Body of pancreas (tissue), 4 donors: ENCODE data around the gene ZNF232. TPM values are rescaled to one million over a fixed set of nuclear protein-coding genes. Genes with fewer than 3 reads are reported as not detected.
"Not testable (repeated sequence)": the region's sequence is repeated elsewhere in the genome, so short reads cannot be mapped to it uniquely, and the experiment has no call there.

Source experiments
- ATAC-seq: fragments of 150-250 bp; one replicate; pipeline ENCODE4 v1.9.1; 2016
- DNase-seq, 4 donors: peaks; one replicate each; pipeline ENCODE4 v3.0.0-alpha.2; 2019
- H3K27ac ChIP-seq, 4 donors: fragments of 200-600 bp; sonication (generic); 1 replicate in 3 of 4; 2 replicates in 1 of 4; pipeline versions ENCODE4 v1.5.1 to v1.6.1; 2016 to 2019; ENCODE audit warnings: mild to moderate bottlenecking in 1 of 4, mixed read lengths in 1 of 4, moderate library complexity in 1 of 4
- H3K27me3 ChIP-seq, 2 donors: fragments of 200-600 bp; sonication (generic); one replicate each; pipeline ENCODE4 v1.6.0; 2016; ENCODE audit warnings: mild to moderate bottlenecking in 1 of 2
- H3K36me3 ChIP-seq, 2 donors: fragments of 200-600 bp; sonication (generic); replicated peaks in 1 of 2; 2 replicates each; pipeline ENCODE4 v1.5.1; 2016; ENCODE audit warnings: low read depth in 2 of 2; ENCODE audit not compliant: insufficient read depth in 1 of 2
- H3K4me1 ChIP-seq: fragments of 200-600 bp; sonication (generic); one replicate; pipeline ENCODE4 v1.6.0; 2016
- H3K4me3 ChIP-seq, 2 donors: fragments of 200-600 bp; sonication (generic); 1 replicate in 1 of 2; 2 replicates in 1 of 2; pipeline ENCODE4 v1.5.1; 2016 to 2019
- H3K9me3 ChIP-seq, 3 donors: fragments of 200-600 bp; sonication (generic); 1 replicate in 2 of 3; 2 replicates in 1 of 3; pipeline ENCODE4 v1.5.1; 2016
- POLR2A ChIP-seq, 3 donors: fragments of 450-650 bp; IDR thresholded peaks; one replicate each; pipeline ENCODE4 v1.6.1; 2016; ENCODE audit warnings: antibody characterized with exemption in 3 of 3, mild to moderate bottlenecking in 2 of 3
- WGBS, 2 donors: methylation state at CpG; one replicate each; pipeline ENCODE4 v1.1.5; 2017; 5-methylcytosine and 5-hydroxymethylcytosine counted together
- intact Hi-C: fragments of 100-400 bp; cut with DNase I; formaldehyde crosslinking; loops from one replicate; pipeline ENCODE4 v1.15.1; 2023
- total RNA-seq, 2 donors: library from RNA; depleted of rRNA; stranded (reverse); fragments of >200 nt; gene quantifications; one replicate each; pipeline ENCODE4 v1.1.0, GENCODE V29; 2016
- TF ChIP-seq, protein P1 (sequence below), 7 experiments: fragments of 450-650 bp in 4 of 7; fragments of 200-600 bp in 3 of 7; sonication (generic) in 3 of 7; IDR thresholded peaks; one replicate each; pipeline ENCODE4 v1.5.1; 2016 to 2019; ENCODE audit warnings: antibody characterized with exemption in 7 of 7

Gene ZNF232
- total RNA-seq, 2 donors from 2014 or later = 3.9 to 4.0 TPM

DNA sequence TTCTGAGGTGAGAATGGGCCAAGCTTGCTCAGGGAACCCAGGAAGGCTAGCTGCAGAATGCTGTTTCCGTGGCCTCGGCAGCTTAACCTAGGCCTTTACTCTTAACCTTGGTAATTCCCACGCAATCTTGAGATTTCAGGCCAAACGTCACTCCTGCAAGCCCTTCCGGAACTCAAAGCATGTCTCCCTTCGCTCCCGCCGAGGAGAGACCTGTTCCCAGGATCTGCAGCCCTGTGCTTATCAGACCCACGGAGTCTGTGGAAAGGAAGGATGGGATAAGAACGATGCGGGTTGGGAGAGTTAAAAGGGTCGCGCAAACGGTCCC lies 33.9 kb downstream of the ZNF232 start:
- H3K4me1 ChIP-seq = peaks cover 23% of the 10 kb centered on the region
- WGBS, 2 donors = 12 to 23% methylated on average over 14 of the region's 14 CpGs
- ATAC-seq (peak; percentile 24), DNase-seq (no peak)
- peak overlapping the region; percentile 39 to 78 (median 70) for H3K27ac ChIP-seq
- no peaks in the 10 kb centered on the region for H3K27me3 ChIP-seq
- TF ChIP-seq, protein P1, sequence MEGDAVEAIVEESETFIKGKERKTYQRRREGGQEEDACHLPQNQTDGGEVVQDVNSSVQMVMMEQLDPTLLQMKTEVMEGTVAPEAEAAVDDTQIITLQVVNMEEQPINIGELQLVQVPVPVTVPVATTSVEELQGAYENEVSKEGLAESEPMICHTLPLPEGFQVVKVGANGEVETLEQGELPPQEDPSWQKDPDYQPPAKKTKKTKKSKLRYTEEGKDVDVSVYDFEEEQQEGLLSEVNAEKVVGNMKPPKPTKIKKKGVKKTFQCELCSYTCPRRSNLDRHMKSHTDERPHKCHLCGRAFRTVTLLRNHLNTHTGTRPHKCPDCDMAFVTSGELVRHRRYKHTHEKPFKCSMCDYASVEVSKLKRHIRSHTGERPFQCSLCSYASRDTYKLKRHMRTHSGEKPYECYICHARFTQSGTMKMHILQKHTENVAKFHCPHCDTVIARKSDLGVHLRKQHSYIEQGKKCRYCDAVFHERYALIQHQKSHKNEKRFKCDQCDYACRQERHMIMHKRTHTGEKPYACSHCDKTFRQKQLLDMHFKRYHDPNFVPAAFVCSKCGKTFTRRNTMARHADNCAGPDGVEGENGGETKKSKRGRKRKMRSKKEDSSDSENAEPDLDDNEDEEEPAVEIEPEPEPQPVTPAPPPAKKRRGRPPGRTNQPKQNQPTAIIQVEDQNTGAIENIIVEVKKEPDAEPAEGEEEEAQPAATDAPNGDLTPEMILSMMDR (IDR thresholded peaks at IDR 0.05) = no peak
- TF ChIP-seq POLR2A (IDR thresholded peaks at IDR 0.05) = no peak
- no peaks in the 10 kb centered on the region for H3K9me3 ChIP-seq
- H3K4me3 ChIP-seq = peak overlapping the region; percentile 39 to 75
- intact Hi-C loops = no loop called here
- H3K36me3 ChIP-seq = no peaks in the 10 kb centered on the region

DNA sequence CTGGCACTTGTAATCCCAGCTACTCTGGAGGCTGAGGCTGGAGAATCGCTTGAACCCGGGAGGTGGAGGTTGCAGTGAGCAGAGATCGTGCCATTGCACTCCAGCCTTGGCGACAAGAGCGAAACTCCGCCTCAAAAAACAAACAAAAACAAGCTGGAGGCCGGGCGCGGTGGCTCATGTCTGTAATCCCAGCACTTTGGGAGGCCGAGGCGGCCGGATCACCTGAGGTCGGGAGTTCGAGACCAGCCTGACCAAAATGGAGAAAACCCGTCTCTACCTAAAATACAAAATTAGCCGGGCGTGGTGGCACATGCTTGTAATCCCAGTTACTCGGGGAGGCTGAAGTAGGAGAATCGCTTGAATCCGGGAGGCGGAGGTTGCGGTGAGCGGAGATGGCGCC lies 34.4 kb downstream of the ZNF232 start:
- intact Hi-C loops, H3K9me3 ChIP-seq, DNase-seq, H3K4me3 ChIP-seq, H3K27me3 ChIP-seq, ATAC-seq, H3K36me3 ChIP-seq: not testable (repeated sequence)
- Histone ChIP-seq H3K4me1 (peaks cover 23% of the 10 kb centered on the region), H3K27ac (peak overlapping the region in 2 of 4 donors; percentile 75 to 78)
- WGBS, 2 donors = 94 to 97% methylated on average over 24 of the region's 24 CpGs

DNA sequence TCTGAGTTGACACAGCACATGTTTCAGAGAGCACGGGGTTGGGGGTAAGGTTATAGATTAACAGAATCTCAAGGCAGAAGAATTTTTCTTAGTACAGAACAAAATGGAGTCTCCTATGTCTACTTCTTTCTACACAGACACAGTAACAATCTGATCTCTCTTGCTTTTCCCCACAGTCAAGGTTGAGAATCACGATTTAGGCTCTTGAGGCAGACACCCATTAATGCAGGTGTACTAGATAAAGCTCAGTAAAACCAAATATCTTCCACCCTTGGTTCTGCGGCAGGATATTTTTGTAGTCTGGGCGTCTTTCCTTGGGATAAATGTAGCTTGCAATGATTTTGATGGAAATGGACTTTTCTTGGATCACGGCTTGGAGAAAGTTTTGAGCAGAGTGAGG lies 36.2 kb downstream of the ZNF232 start:
- H3K36me3 ChIP-seq, intact Hi-C loops, H3K27me3 ChIP-seq, ATAC-seq, H3K27ac ChIP-seq, DNase-seq, H3K9me3 ChIP-seq, H3K4me3 ChIP-seq: not testable (repeated sequence)
- H3K4me1 ChIP-seq = peaks cover 23% of the 10 kb centered on the region
- WGBS, 2 donors = 64 to 82% methylated on average over 4 to 5 of the region's 5 CpGs

DNA sequence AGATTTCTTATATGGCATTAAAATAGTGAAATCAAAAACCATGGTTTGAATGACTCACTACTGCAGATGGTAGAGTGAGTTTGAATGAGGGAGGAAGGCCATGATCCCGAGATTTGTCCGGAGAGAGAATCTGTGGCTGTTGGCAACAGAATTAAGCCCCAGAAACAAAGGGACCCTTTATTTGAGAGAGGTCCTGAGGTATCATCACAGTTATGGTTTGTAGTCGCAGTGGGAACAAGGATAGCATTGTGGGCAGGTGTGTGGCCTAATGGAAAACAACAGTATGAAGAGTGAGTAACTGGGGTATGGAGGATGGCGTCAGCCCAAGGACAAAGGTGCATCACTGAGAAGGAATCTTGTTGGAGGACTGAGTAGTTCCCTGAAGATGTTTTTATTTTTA lies 42.0 kb downstream of the ZNF232 start:
- intact Hi-C loops = loop anchor here (10.0 kb wide), 1 partner anchor 155 kb away; no protein-coding TSS in a partner anchor
- H3K27ac ChIP-seq = no peak overlapping the region

DNA sequence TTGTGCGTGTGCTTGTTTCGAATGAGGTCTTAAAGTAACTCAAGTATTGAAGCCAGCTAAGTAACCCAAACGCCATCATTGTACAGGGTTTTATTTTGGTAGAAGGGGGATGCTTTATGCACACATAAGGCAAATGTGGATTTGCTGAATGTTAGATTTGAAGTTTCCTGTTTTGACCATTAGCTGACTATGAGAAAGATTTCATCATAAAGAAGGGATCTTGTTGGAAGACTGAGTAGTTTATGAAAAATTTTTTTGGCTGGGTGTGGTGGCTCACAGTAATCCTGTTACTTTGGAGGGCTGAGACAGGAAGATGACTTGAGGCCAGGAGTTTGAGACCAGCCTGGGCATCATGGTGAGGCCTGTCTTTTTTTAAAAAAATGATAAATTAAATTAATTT lies 43.4 kb downstream of the ZNF232 start:
- Histone ChIP-seq H3K27ac (no peak overlapping the region), H3K9me3 (no peaks in the 10 kb centered on the region), H3K4me3 (no peak overlapping the region), H3K36me3 (no peaks in the 10 kb centered on the region), H3K4me1 (no peaks in the 10 kb centered on the region), H3K27me3 (no peaks in the 10 kb centered on the region)
- ATAC-seq (no peak), DNase-seq (no peak)
- no peak for TF ChIP-seq POLR2A (IDR thresholded peaks at IDR 0.05)
- TF ChIP-seq, protein P1 (IDR thresholded peaks at IDR 0.05) = no peak
- intact Hi-C loops = loop anchor here (10.0 kb wide), 1 partner anchor 153 kb away; no protein-coding TSS in a partner anchor
- 84 to 96% methylated on average over 3 of the region's 3 CpGs for WGBS, 2 donors

More for the DNA sequence above, 42.0 kb downstream of the ZNF232 start:
- H3K36me3 ChIP-seq = no peaks in the 10 kb centered on the region
- WGBS, 2 donors = 61 to 62% methylated on average over 4 of the region's 4 CpGs
- no peak overlapping the region for H3K4me3 ChIP-seq
- no peak for TF ChIP-seq POLR2A (IDR thresholded peaks at IDR 0.05)
- TF ChIP-seq, protein P1 (IDR thresholded peaks at IDR 0.05) = no peak
- DNase-seq = no peak
- no peaks in the 10 kb centered on the region for H3K9me3 ChIP-seq
- ATAC-seq = no peak
- H3K27me3 ChIP-seq = no peaks in the 10 kb centered on the region
- no peaks in the 10 kb centered on the region for H3K4me1 ChIP-seq

DNA sequence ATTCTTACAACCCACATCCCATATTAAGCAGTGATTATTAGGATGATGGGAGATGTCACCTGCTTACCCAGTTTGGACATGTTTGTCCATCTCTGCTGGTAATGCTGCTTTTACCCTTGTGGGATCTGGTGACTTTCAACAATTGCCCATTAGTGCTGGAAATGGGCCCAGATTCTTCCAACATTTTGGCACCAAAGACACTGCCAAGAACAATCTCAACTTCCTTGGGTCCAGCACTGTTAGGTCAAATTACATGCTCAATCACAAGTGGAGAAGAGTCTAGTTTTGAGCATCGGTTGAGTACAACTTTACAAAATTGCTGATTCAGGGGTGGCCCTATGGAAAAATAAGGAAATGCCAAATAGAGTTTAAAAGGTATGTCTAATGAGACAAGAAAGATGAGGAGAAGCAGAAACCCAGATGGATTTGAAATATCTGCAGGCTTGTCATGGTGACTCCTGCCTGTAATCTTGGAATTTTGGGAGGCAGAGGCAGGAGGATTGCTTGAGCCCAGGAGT lies 46.4 kb downstream of the ZNF232 start:
- TF ChIP-seq, protein P1 (IDR thresholded peaks at IDR 0.05) = no peak
- no peak for TF ChIP-seq POLR2A (IDR thresholded peaks at IDR 0.05)
- Histone ChIP-seq H3K4me3 (no peak overlapping the region), H3K9me3 (no peaks in the 10 kb centered on the region), H3K27ac (no peak overlapping the region), H3K27me3 (no peaks in the 10 kb centered on the region), H3K36me3 (no peaks in the 10 kb centered on the region), H3K4me1 (no peaks in the 10 kb centered on the region)
- no peak for ATAC-seq
- WGBS, 2 donors = 69 to 73% methylated on average over 1 of the region's 1 CpG
- DNase-seq = no peak
- intact Hi-C loops = loop anchor here (10.0 kb wide), 1 partner anchor 150 kb away; no protein-coding TSS in a partner anchor
